Uterus (tissue), 2 donors: ENCODE results near the gene ATP6AP1.

Experiments used
- CTCF ChIP-seq, 4 experiments: fragments of 200-600 bp in 2 of 4; fragments of 450-650 bp in 2 of 4; sonication (generic) in 2 of 4; IDR thresholded peaks; one replicate each; pipeline ENCODE4 v1.5.1; 2016 to 2019; ENCODE audit warnings: antibody characterized with exemption in 4 of 4, mild to moderate bottlenecking in 2 of 4, moderate library complexity in 1 of 4
- POLR2A ChIP-seq, 2 donors: fragments of 450-650 bp; IDR thresholded peaks; one replicate each; pipeline ENCODE4 v1.6.1; 2016; ENCODE audit warnings: antibody characterized with exemption in 2 of 2, mild to moderate bottlenecking in 1 of 2, moderate library complexity in 1 of 2

DNA sequence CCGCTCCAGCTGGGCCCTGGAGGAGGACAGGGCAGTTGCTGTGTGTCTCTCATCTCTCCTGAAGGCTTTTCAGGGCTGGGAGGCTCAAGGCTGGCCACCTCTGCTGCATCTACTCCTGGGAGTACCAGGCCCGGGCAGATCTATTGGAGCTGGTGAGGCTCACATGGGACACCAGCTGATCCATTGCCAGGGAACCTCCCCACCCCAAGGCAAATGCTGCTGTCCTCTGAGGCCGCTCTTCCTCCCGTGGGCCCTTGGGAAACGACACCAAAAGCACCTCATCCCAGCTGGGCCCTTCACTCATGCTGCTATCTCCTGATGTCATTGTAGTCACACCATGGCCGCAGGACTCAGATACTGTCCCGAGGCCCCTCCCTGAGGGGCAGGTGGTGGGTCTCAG, 54.3 kb downstream of the ATP6AP1 start:
- TF ChIP-seq CTCF (IDR thresholded peaks at IDR 0.05) (no peak), POLR2A (IDR thresholded peaks at IDR 0.05) (no peak)
